GM15510 (cell line): ENCODE measurements around the gene C17orf67.

Experiments
- POLR2A ChIP-seq: IDR thresholded peaks from 3 replicates; pipeline ENCODE4 v1.6.1; 2011; ENCODE audit warnings: borderline replicate concordance; ENCODE audit not compliant: insufficient read length; ENCODE audit errors: extremely low read depth

The C17orf67 gene

DNA sequence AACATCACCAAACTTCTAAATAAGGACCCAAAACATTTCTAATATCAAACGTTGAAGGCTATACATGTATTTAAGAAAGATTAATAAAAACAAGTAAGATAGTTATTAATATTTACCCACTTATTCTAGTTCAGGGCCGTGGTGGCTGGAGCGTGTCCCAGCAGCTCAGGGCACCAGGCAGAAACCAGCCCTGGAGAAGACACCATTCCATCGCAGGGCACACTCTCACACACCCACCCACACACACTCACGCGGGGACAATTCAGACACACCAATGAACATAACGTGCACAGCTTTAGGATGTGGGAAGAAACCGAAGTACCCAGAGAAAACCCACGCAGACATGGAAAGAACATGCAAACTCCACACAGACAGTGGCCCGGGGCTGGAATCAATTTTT lies 13.5 kb downstream of the C17orf67 start:
- no peak for TF ChIP-seq POLR2A

DNA sequence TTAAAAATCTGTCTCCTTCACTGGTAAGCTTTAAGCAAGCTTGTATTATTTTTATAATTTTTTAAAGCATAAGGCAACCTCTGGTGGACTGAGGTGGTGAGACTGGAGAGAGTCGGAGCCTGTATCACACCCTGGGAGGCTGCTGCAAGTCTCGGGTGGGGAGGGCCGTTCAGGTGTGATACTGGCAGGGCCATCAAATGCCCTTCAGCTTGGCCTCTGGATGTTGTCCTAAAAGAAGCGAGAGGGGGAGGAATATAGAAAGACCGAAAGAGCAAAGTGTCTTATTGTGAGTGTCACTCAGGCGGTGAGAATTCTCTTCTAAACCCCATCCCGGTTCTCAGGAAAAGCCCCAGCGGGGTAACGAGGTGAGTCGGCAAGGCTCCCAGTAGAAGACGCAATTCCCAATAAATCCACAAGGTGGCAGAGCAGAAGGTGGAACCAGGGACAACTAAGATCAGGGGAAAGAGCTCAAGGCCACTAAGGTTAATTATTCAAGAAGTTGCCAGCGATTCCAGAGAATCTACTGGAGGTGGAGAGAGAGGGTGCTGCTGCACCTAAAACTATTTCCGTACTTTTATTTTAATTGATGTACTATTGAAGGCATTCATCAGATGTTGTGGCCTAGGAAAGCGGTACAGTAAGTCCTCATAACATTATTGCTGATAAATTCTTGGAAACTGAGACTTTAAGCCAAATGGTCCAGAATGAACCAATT lies 14.1 kb downstream of the C17orf67 start:
- TF ChIP-seq POLR2A, result no peak

DNA sequence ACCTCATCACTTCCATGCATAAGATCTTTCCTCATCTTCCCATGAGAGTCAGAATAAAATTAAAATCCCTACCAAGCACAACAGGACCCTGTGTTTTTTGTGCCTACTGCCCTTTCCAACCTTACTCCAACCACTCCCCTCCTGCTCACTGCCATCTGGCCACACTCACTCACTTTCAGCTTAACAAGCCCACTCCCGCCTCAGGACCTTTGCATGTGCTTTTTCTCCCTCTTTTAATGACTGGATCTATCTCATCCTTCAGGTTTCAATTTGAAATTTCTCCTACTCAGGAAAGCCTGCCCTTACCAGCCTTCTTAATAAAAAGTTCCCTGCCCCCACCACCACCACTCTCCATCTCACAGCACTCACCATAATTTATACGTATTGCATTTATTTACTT lies 14.7 kb downstream of the C17orf67 start:
- TF ChIP-seq POLR2A, result no peak

DNA sequence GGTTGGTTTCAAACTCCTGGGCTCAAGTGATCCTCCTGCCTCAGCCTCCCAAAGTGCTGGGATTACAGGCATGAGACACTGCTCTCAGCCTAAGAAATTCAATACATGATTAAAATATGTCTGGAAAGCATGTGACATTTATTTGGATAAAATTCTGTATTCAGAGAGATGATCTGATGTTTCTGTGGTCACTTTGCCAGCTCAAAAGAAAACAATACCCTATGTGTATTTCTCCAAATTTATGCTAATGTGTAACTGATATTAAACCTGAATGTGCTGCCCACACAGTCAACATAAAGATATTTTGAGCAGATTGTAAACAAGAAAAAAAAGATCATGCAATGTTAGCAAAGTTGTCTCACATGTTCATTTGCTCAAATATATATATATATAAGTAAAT lies 16.7 kb downstream of the C17orf67 start:
- no peak for TF ChIP-seq POLR2A

DNA sequence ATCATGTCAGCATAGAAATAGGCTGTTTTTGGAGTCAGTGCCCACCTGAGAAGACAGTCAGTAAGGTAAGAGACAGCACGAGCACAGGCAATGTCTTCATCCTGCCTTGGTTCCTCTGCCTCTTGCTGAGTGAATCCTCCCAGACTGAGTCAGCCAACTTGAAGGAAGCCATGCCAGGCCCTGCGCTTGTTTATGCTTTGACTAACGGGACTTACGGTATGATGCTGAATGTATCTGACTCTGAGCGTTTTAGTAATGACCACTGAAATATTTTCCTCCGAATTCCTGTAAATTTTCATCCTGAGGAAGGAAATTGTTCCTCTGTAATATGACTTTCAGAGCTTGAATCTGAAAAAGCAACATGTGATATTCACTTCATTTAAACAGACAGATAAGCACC lies 18.0 kb downstream of the C17orf67 start:
- no peak for TF ChIP-seq POLR2A

DNA sequence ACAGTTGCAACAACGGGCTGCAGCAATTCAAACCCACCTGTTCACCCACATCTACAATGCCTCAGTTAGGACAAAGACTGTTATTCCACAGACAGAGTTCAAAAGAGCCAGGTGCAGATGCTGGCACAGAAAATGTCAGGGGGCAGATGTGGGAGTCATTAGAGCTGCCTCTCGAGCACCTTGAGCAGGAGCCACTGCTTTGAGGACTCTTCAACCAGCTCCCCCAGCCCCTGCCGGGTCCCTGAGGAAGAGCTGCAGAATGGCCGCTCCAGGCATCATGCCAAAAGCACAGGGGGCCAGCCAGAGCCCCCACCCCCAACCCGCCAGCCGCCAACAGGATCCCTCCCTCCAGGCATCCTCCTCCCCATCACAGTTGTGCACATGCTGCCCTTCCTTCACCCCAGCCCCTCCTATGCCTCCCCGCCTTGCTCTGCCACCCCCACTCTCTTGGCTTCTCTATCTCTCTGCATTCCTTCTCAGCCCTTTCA lies 20.8 kb downstream of the C17orf67 start:
- TF ChIP-seq POLR2A, result no peak

DNA sequence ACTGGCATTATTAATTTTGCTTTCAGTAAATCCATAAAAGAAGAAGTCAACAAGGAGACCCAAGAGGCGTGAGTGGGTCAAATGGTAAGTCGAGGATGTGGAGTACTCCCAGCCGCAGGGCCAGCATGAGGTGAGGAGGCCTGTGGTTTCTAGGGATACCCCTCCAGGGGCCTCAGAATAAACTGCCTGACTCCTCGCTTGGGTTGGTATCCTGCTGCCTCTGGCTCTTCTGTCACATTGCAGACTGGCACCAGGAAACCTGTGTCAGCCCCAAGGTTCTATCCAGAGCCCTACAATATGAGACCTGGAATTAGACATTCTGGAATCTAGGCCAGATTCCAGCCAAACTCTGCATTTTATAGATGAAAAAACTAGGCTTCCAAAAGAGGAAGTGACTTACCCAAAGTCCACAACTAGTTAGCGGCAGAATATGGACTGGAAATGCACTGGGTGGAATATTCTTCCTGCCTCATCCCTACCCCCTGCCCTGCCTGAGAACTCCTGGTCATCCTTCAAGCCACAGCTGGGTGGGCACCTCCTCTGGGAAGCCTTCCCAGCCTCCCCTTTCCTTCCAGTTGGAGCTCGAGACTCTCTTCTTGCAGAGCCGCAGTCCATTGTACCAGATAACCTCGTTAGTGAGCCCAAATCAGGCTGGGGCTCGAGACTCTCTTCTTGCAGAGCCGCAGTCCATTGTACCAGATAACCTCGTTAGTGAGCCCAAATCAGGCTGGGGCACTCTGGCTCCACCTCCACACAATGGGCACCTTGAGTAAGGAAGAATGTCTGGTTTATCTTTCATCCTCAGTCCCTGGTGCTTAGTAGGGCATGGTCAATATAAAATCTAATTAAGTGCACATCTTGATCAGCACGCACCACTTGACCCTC lies 22.6 kb downstream of the C17orf67 start:
- no peak for TF ChIP-seq POLR2A

DNA sequence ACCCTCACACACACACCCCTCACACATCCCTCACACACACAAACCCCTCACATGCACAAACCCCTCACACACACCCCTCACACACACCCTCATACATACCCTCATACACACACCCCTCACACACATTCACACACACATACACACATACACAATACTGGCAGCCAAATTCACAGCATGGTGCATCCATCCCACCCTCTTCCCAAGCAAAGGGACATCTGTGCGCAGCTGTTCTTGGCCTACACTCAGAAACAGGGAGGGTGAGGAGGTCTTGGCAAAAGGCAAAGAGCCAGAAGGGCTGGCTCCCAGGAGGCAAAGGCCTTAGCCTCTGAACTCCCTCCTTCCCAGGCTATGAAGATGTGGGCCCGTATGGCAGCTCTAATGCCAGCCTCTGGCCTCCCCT lies 23.4 kb downstream of the C17orf67 start:
- TF ChIP-seq POLR2A, result no peak

DNA sequence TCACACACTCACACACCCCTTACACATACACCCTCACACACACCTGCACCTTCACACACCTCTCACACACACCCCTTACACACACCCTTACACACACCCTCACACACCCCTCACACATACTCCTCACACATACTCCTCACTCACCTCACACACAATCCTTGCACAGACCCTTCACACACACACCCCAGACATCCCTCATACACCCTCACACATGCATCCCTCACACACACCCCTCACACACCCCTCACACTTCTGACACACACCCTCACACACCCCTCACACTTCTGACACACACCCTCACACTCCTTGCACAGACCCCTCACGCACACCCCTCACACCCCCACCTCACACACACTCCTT lies 23.9 kb downstream of the C17orf67 start:
- TF ChIP-seq POLR2A, result no peak

DNA sequence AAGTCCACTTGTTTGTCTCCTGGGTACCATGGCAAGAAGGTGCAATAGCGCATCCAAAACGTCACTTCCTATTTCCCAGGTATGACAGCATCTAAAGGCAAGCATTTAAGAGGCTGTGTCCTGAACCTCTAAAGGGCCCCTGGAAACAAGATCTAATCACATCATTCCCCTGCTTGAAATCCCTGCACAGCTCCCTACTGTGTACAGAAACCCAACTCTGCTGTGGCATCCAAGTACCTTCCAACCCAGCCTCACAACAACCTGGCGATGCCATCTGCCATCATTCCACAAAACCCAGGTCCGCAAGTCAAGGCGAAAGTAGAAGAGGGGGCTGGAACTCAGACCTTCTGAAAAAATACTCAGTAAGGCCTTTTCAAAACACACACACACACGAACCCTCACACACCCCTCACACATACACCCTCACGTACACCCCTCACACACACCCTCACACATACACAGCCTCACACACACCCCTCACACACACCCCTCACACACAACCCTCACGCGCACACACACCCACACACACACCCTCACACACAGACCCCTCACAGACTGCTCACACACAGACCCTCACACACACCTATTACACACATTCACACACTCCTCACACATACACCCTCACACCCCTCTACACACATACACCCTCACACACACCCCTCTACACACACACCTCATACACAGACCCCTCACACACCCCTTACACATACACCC lies 24.5 kb downstream of the C17orf67 start:
- TF ChIP-seq POLR2A, result no peak

DNA sequence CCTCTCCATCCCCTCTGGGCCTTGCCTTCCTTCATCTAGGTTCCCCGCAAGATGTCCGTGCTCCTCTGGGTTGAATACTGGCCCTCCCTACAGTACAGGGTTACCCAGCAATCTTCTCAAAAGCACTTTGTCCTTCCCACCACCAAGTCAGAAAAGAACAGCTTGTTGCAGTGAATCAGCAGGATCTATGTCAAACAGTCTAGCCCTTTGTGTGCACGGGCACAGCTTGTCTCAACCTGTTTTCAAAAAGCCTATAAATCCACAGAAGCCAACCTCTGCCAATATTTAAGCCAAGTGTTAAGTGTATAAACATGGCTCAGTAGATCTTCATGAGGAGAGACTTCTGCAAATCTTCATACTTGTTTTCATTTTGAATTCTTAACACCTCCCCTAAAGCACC lies 25.2 kb downstream of the C17orf67 start:
- no peak for TF ChIP-seq POLR2A

DNA sequence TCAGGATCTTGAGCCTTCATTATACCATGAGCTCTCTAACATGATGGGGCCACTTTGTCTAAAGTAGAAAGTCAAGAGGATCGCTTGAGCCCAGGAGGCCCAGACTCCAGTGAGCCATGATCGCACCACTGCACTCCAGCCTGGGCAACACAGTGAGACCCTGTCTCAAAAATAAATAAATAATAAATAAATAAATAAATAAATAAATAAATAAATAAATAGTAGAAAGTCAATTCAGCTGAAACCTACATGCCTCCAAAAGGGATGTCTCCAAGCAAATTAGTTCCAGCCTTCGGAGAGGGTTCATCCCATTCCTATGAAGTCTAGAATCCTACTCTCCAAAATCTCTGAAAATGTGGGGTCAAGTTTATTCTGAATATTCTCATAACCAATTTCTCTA lies 26.0 kb downstream of the C17orf67 start:
- TF ChIP-seq POLR2A, result no peak

DNA sequence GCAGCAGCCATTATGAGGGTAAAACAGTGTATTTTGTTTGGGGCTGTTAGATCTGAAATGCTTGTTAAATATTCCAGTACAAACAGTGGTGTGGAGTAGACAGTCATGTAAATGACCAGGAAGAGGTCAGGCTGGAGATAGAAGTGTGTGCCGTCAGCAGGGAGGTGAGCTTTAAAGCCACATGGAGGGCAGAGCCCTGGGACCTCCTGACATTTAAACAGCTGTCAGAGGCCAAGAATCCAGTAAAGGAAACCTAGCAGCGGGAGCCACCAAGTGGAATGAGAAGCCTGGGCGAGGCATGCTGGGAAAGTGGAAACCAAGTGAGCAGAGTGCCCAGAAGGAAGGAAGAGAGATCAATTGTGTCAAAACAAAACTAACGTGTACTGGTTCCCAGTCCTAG lies 26.8 kb downstream of the C17orf67 start:
- no peak for TF ChIP-seq POLR2A

DNA sequence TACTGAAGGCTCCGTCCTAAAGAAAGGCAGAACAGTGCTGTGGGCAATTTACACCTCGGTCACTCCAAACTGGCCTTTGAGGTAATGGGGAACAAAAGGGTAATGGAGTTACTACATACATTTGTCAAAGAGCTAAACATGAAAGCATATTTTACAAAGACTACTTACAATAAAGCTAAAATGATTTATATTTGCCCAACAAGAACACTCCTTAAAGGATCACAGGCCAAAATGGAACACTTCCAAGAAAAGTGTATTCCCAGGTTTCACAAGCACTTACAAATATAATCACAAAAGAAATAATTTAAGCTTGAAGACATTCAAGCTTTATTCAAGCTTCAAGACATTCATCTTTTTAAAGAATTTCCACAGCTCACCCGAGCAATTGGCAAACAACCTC lies 29.3 kb downstream of the C17orf67 start:
- no peak for TF ChIP-seq POLR2A

DNA sequence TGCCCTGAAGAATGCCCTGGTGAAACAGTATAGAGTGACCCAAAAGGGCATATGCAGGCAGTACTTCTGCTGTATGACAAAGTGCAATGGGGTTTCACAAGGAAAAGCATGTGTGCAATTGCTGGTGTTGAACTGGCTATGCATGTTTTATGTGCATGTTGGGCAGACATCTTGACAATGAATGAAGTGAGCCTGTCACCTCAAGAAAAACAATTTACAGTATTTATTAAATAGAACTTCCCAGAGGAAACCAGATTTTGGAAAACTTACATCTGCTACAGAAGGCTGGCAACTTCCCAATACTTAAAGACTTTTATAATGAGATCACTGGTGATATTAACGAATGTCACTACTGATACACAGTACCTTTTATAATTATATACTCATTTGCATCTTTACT lies 30.6 kb downstream of the C17orf67 start:
- no peak for TF ChIP-seq POLR2A
